Measurements from ENCODE around the gene DYSF.

Gene DYSF

DNA sequence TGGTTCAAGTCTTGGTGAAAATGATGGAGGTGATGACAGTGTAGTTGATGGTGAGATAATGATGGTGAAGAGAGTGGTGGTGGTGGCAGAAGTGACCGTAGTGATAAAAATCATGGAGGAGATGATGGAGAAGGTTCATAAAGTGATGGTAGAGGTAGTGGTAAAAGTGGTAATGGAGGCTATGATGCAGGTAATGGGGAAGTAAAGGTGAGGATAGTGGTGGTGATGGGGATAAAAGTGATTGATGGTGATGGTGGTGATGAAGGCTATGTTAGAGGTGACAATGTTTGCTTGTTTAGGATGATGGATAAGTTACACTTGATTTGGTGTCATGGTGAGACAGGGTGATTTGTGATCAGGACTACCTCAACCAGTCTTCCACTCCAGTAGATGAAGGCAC lies 268.9 kb downstream of the DYSF start:
- TF ChIP-seq, protein P1, sequence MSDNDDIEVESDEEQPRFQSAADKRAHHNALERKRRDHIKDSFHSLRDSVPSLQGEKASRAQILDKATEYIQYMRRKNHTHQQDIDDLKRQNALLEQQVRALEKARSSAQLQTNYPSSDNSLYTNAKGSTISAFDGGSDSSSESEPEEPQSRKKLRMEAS (IDR thresholded peaks at IDR 0.05): no peak
- TF ChIP-seq TAF1 (IDR thresholded peaks at IDR 0.05; ENCODE audit: low read depth): no peak
- TF ChIP-seq CEBPB (IDR thresholded peaks at IDR 0.05): no peak
- TF ChIP-seq, protein P2, sequence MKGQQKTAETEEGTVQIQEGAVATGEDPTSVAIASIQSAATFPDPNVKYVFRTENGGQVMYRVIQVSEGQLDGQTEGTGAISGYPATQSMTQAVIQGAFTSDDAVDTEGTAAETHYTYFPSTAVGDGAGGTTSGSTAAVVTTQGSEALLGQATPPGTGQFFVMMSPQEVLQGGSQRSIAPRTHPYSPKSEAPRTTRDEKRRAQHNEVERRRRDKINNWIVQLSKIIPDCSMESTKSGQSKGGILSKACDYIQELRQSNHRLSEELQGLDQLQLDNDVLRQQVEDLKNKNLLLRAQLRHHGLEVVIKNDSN (IDR thresholded peaks at IDR 0.05): no peak
- TF ChIP-seq FOXM1 (IDR thresholded peaks at IDR 0.05; ENCODE audit: borderline replicate concordance, low read depth): no peak
- no peak for TF ChIP-seq REST (IDR thresholded peaks at IDR 0.05; ENCODE audit: low read depth)
- TF ChIP-seq TEAD4 (IDR thresholded peaks at IDR 0.05): no peak
- TF ChIP-seq NFIC (IDR thresholded peaks at IDR 0.05): no peak
- TF ChIP-seq YY1 (IDR thresholded peaks at IDR 0.05; ENCODE audit: low read depth): no peak
- no peak for TF ChIP-seq TCF12 (IDR thresholded peaks at IDR 0.05; ENCODE audit: low read depth)
- no peak for TF ChIP-seq RAD21 (IDR thresholded peaks at IDR 0.05; ENCODE audit: low read depth)
- TF ChIP-seq CREB1 (IDR thresholded peaks at IDR 0.05; ENCODE audit: low read depth): no peak
- no peak for TF ChIP-seq ZBTB7A (IDR thresholded peaks at IDR 0.05; ENCODE audit: low read depth)
- TF ChIP-seq EGR1 (IDR thresholded peaks at IDR 0.05): no peak

DNA sequence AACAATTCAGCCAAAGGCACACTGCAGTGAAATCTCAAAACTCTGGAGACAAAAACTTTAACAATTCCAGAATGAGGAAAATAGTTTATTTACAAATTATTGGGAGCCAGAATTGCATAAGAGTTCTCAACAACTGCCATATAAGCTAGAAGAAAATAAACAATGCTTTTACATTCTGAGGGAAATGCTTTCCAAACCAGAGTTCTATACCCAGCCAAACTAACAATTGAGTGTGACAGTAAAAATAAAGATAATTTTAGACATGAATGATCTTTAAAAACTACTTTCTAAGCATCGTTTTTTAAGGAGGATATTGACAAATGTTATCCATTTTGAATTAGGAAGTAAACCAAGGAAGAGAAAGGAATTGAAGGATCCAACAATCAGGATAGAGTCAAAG lies 271.4 kb downstream of the DYSF start:
- TF ChIP-seq REST (IDR thresholded peaks at IDR 0.05; ENCODE audit: low read depth) (no peak), FOXM1 (IDR thresholded peaks at IDR 0.05; ENCODE audit: borderline replicate concordance, low read depth) (no peak), CEBPB (IDR thresholded peaks at IDR 0.05) (no peak), TEAD4 (IDR thresholded peaks at IDR 0.05) (no peak), EGR1 (IDR thresholded peaks at IDR 0.05) (no peak), RAD21 (IDR thresholded peaks at IDR 0.05; ENCODE audit: low read depth) (no peak), NFIC (IDR thresholded peaks at IDR 0.05) (no peak), TAF1 (IDR thresholded peaks at IDR 0.05; ENCODE audit: low read depth) (no peak), TCF12 (IDR thresholded peaks at IDR 0.05; ENCODE audit: low read depth) (no peak), ZBTB7A (IDR thresholded peaks at IDR 0.05; ENCODE audit: low read depth) (no peak), YY1 (IDR thresholded peaks at IDR 0.05; ENCODE audit: low read depth) (no peak), EP300 (IDR thresholded peaks at IDR 0.05; ENCODE audit: borderline replicate concordance) (no peak), CREB1 (IDR thresholded peaks at IDR 0.05; ENCODE audit: low read depth) (no peak)
- TF ChIP-seq, protein P1 (IDR thresholded peaks at IDR 0.05): no peak
- TF ChIP-seq, protein P2 (IDR thresholded peaks at IDR 0.05): no peak

DNA sequence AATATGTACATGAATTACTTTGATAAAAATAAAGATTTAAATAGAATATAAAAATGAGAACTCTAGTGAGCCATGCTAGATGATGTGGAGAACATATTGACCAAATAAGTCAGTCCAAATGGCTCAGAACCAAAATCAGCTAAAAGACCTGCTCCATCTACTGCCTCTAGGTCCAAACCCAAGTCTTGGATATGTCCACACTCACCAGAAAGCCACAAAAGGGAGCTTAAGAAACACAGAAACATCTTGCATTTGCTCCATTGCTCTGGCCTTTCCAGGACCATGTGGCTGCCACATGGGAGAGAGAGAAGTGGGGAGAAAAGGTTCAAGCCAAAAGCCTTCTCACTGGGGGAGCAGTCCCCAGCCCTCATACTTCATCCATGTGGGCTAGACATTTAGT lies 272.5 kb downstream of the DYSF start:
- TF ChIP-seq CEBPB (IDR thresholded peaks at IDR 0.05) (no peak), ZBTB7A (IDR thresholded peaks at IDR 0.05; ENCODE audit: low read depth) (no peak), REST (IDR thresholded peaks at IDR 0.05; ENCODE audit: low read depth) (no peak), RAD21 (IDR thresholded peaks at IDR 0.05; ENCODE audit: low read depth) (no peak), CREB1 (IDR thresholded peaks at IDR 0.05; ENCODE audit: low read depth) (no peak), TEAD4 (IDR thresholded peaks at IDR 0.05) (no peak), EP300 (IDR thresholded peaks at IDR 0.05; ENCODE audit: borderline replicate concordance) (no peak)

DNA sequence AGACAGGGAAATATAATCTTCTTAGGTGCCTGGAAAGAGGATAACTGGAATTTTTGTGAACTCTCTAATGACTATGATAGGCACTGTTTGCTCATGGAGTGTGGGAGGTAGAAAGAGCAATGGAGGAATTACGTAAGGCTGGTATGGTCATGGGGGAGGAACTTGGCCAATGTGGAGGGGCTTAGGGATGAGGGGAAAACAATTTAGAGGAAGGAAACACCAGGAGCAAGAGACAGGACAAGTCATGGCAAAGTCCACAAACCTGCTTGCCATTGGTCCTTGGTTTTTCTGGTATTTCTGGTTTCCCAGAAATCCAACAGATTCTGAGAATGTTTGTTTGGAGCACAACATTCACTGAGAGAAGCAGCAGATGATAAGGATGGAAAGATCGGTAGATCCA lies 274.2 kb downstream of the DYSF start:
- no peak for TF ChIP-seq RAD21 (IDR thresholded peaks at IDR 0.05; ENCODE audit: low read depth)
- TF ChIP-seq ZBTB7A (IDR thresholded peaks at IDR 0.05; ENCODE audit: low read depth): no peak
- no peak for TF ChIP-seq CEBPB (IDR thresholded peaks at IDR 0.05)
- TF ChIP-seq YY1 (IDR thresholded peaks at IDR 0.05; ENCODE audit: low read depth): no peak
- TF ChIP-seq, protein P1 (IDR thresholded peaks at IDR 0.05): no peak
- no peak for TF ChIP-seq NFIC (IDR thresholded peaks at IDR 0.05)
